GM21423 (cell line): Measurements from ENCODE around the gene MAD1L1.
"Not testable (repeated sequence)": the region's sequence is repeated elsewhere in the genome, so short reads cannot be mapped to it uniquely, and the experiment has no call there.

Experiments
- ATAC-seq: cut with Tn5 transposase; IDR thresholded peaks from one replicate; pipeline ENCODE4 v1.9.1; 2021; ENCODE audit warnings: mild to moderate bottlenecking, moderate library complexity; ENCODE audit not compliant: unreplicated experiment

The MAD1L1 gene

GRCh38 chr7:1831933-1832535, 400.7 kb downstream of the MAD1L1 start:
- not testable (repeated sequence) for ATAC-seq

GRCh38 chr7:1831471-1831870, 401.3 kb downstream of the MAD1L1 start:
- not testable (repeated sequence) for ATAC-seq

DNA sequence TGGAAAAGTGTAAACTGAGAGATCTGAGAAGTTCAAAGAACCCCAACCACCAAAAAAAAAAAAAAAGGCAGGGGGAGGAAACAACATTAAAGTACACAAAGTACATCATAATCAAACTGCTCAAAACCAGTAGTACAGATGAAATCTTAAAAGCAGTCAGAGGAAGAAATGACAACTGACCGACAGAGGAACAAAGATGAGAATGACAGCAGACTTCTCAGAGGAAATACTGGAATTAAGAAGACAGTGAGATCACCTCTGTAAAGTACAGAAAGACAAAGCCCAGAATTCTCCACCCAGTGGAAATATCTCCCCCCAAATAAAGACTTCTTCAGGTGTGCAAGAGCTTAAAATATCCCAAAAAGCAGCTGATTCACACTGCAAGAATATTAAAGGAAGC, 403.1 kb downstream of the MAD1L1 start:
- not testable (repeated sequence) for ATAC-seq

DNA sequence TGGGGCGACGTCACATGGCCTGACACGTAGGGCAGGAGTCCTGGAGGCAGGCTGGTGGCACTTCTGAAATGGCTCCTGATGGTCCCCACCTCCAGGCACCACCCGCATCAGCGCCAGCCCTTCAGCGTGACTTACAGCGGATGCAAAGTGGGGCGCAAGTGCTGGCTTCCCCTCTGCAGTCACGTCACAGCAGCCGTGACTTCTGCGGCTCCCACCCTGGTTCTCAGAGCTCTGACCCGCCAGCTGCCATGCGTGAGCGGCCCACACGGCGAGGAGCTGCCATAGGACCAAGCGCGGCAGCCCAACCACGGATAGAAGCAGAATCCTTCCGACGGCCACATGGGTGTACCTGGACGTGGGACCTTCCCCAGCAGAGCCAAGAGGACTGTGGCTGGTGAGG, 403.6 kb downstream of the MAD1L1 start:
- ATAC-seq = no peak

DNA sequence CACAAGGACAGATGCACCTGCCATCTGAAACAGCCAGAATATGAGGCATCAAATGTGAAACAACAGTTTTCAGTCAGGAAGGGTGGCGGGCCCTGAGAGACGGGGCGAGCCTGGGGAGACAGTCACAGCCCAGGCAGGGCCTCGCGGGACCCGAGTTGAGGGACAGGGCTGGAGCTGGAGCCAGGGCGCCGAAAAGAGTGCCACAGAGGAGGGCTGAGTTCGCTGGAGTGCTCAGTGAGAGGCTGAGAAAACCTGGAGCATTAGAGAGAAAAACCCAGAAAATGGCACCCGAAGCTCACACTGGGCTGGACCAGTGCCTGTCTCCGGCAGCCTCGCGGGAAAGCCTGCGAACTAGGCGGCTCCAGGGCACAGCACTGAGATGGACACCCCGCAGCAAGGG, 404.6 kb downstream of the MAD1L1 start:
- not testable (repeated sequence) for ATAC-seq

DNA sequence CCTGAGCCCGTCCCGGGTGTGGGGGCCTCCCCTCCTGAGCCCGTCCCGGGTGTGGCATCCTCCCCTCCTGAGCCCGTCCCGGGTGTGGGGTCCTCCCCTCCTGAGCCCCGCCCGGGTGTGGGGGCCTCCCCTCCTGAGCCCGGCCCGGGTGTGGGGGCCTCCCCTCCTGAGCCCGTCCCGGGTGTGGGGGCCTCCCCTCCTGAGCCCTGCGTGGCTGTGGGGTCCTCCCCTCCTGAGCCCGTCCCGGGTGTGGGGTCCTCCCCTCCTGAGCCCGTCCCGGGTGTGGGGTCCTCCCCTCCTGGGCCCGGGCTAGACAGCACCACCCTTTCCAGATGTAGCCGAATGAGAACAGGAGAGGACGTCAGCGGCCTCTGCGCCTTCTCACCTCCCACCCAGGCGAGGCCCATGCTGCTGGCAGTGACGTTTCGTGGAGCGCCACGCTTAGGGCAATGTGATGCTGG, 405.2 kb downstream of the MAD1L1 start:
- ATAC-seq = not testable (repeated sequence)

- not testable (repeated sequence) for ATAC-seq
Observed at GRCh38 chr7:1826931-1827330, 405.8 kb downstream of the MAD1L1 start.

- no peak for ATAC-seq
Observed at GRCh38 chr7:1825897-1826741, 406.6 kb downstream of the MAD1L1 start.

- ATAC-seq = not testable (repeated sequence)
Observed at GRCh38 chr7:1825647-1825896, 407.2 kb downstream of the MAD1L1 start.

GRCh38 chr7:1824882-1825646, 407.7 kb downstream of the MAD1L1 start:
- not testable (repeated sequence) for ATAC-seq

- not testable (repeated sequence) for ATAC-seq
Observed at GRCh38 chr7:1824151-1824881, 408.4 kb downstream of the MAD1L1 start.

GRCh38 chr7:1823376-1824150, 409.2 kb downstream of the MAD1L1 start:
- no peak for ATAC-seq

DNA sequence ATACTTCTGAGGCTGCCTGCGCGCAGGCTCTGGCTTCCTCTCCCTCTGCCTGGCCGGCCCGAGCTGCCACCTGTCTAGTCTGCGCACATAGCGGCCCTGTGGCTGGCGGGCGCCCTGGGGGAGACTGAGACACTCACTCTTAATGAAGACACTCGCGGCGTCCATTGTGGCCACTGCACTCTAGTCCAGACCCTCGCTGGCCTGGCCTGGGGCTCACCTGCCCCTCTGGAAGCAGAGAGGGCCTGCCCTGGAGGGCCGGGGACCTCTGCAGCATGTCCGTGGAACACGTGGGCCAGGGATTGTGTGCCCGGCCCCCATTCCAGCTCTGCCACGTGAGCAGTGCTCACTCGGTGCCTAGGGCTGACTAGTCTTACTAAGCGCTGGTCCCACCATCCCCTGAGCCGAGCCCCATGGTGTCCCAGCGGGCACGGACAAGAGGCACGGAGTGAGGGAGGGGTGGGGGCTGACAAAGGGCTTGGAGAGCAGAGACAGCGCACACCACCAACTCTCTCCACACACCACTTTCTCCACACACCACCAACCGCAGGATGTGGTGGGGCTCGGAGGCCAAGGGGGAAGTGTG, 413.4 kb downstream of the MAD1L1 start:
- ATAC-seq = no peak

DNA sequence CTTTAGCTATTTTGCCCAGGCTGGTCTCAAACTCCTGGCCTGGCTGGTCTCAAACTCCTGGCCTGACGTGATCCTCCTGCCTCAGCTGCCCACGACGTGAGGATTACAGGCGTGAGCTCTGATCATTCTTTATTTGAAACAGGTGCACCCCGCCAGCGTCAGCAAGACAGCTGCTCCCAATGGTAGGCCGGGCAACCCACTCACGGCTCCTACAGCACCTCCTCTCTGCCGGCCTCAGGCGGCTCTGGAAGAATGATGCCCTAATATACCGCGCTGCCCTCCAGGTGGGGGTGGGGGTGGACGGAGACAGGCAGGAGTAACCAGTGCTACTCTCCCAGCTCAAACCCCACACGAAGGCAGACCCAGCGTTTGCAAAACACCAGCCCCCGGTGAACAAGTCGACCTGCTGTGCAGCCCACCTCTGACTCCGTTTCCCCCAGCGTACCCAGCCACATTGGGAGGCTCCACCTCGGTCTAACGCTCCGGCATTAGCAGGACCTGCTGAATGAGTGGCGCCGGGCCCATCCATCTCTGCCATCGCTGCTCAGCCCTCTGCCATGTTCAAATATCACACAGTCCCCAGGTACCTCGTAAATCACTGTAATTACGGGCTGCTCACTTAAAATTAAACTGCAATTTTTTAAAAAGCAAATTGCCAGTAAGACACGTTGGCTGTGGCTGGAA, 414.0 kb downstream of the MAD1L1 start:
- no peak for ATAC-seq

- no peak for ATAC-seq
Observed at GRCh38 chr7:1817061-1817712, 415.6 kb downstream of the MAD1L1 start.

GRCh38 chr7:1816451-1816850, 416.3 kb downstream of the MAD1L1 start:
- ATAC-seq = not testable (repeated sequence)

GRCh38 chr7:1815551-1816281, 417.0 kb downstream of the MAD1L1 start:
- not testable (repeated sequence) for ATAC-seq

DNA sequence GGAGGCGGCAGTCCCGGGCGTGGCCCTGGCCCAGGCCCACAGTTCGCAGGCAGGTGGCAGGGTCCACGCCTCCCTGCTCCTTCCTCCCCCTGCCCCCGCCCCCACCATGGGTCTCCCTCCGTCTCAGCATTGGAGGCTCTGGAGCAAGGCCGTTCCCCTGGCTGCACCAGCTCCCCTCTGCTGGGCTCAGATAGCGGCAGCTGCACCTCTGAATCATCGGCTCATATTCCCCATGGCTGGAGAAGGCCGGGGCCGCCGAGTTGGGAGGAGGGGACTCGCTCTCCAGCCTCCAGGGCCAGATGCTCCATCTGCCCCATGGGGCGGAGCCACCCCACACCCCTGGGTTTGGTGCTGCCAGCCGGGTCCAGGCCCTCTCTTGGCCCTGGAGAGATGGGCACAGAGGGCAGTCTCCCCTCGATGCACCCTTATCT, 417.7 kb downstream of the MAD1L1 start:
- no peak for ATAC-seq
